HL-60 (cell line): Measurements from ENCODE around the gene MORC3.

Source experiments
- DNase-seq, 2 experiments: peaks; one replicate each; pipeline ENCODE4 v3.0.0-alpha.2; 2010 to 2020; ENCODE audit warnings: low read depth in 1 of 2, low spot score in 1 of 2
- H3K27ac ChIP-seq: fragments of 250-450 bp; sonication (Bioruptor Pico); replicated peaks from 2 replicates; pipeline ENCODE4 v1.5.1; 2020; ENCODE audit warnings: mild to moderate bottlenecking, moderate library complexity
- H3K27me3 ChIP-seq: fragments of 250-450 bp; sonication (Bioruptor Pico); 2 replicates; pipeline ENCODE4 v1.5.1; 2021; ENCODE audit warnings: mild to moderate bottlenecking, moderate library complexity; ENCODE audit not compliant: insufficient read depth, poor library complexity, severe bottlenecking
- H3K4me3 ChIP-seq: replicated peaks from 2 replicates; pipeline ENCODE4 v1.5.1; 2011; ENCODE audit warnings: mild to moderate bottlenecking, control low read depth, low read length; ENCODE audit not compliant: insufficient read depth
- GABPA ChIP-seq: IDR thresholded peaks from 2 replicates; pipeline ENCODE4 v1.6.1; 2012; ENCODE audit warnings: low read depth
- POLR2AphosphoS5 ChIP-seq: IDR thresholded peaks from 2 replicates; pipeline ENCODE4 v1.6.1; 2012; ENCODE audit warnings: low read depth
- SPI1 ChIP-seq: IDR thresholded peaks from 2 replicates; pipeline ENCODE4 v1.6.1; 2012; ENCODE audit warnings: low read depth, mild to moderate bottlenecking, borderline replicate concordance
- TF ChIP-seq, protein P1 (sequence below): IDR thresholded peaks from one replicate; pipeline ENCODE4 v1.5.1; 2011; ENCODE audit warnings: low read length, control low read depth, inconsistent platforms; ENCODE audit not compliant: insufficient read depth
- TF ChIP-seq, protein P2 (sequence below): IDR thresholded peaks from 2 replicates; pipeline ENCODE4 v1.6.1; 2012; ENCODE audit warnings: low read depth; ENCODE audit not compliant: insufficient replicate concordance

Gene MORC3

DNA sequence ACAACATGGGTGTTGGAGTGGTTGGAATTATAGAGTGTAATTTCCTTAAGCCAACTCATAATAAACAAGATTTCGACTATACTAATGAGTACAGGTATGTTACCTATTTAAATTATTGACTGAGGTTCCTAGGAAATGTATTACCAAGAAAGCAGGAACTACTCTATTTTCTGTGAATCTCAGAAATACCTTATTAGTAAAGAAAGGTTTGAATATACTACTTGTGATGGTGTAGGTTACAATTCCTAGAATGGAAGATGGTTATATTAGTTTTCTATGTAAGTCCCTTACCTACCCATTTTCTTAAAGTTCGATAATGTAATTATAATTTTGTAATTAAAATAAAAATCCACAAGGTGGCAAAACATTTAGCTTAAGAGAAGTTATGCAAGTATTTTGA, 29.3 kb downstream of the MORC3 start:
- no peak for TF ChIP-seq SPI1
- TF ChIP-seq, protein P1, sequence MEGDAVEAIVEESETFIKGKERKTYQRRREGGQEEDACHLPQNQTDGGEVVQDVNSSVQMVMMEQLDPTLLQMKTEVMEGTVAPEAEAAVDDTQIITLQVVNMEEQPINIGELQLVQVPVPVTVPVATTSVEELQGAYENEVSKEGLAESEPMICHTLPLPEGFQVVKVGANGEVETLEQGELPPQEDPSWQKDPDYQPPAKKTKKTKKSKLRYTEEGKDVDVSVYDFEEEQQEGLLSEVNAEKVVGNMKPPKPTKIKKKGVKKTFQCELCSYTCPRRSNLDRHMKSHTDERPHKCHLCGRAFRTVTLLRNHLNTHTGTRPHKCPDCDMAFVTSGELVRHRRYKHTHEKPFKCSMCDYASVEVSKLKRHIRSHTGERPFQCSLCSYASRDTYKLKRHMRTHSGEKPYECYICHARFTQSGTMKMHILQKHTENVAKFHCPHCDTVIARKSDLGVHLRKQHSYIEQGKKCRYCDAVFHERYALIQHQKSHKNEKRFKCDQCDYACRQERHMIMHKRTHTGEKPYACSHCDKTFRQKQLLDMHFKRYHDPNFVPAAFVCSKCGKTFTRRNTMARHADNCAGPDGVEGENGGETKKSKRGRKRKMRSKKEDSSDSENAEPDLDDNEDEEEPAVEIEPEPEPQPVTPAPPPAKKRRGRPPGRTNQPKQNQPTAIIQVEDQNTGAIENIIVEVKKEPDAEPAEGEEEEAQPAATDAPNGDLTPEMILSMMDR: no peak
- TF ChIP-seq POLR2AphosphoS5: no peak
- no peak for TF ChIP-seq GABPA
- TF ChIP-seq, protein P2, sequence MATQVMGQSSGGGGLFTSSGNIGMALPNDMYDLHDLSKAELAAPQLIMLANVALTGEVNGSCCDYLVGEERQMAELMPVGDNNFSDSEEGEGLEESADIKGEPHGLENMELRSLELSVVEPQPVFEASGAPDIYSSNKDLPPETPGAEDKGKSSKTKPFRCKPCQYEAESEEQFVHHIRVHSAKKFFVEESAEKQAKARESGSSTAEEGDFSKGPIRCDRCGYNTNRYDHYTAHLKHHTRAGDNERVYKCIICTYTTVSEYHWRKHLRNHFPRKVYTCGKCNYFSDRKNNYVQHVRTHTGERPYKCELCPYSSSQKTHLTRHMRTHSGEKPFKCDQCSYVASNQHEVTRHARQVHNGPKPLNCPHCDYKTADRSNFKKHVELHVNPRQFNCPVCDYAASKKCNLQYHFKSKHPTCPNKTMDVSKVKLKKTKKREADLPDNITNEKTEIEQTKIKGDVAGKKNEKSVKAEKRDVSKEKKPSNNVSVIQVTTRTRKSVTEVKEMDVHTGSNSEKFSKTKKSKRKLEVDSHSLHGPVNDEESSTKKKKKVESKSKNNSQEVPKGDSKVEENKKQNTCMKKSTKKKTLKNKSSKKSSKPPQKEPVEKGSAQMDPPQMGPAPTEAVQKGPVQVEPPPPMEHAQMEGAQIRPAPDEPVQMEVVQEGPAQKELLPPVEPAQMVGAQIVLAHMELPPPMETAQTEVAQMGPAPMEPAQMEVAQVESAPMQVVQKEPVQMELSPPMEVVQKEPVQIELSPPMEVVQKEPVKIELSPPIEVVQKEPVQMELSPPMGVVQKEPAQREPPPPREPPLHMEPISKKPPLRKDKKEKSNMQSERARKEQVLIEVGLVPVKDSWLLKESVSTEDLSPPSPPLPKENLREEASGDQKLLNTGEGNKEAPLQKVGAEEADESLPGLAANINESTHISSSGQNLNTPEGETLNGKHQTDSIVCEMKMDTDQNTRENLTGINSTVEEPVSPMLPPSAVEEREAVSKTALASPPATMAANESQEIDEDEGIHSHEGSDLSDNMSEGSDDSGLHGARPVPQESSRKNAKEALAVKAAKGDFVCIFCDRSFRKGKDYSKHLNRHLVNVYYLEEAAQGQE: no peak

DNA sequence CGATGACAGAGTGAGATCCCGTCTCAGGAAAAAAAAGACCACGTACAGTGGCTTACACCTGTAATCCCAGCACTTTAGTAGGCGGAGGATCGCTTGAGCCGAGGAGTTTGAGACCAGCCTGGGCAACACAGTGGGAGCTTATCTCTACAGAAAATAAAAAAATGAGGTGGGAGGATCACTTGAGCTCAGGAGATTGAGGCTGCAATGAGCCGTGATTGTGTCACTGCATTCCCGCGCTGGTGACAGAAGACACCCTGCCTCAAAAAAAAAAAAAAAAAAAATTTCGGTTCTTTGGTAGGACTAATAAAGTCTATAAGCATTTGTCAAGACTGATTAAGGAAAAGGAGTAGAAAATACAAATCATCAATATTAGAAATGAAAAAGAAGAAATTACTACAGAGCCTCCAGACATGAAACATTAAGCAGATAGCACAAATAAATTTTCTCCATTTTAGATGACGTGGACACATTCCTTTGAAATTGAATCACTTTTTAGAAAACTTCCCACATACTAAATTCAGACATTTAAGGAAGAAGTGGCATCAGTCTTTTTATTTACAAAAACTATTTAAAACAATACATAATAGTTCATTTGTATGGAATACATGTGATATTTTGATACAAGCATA, 30.4 kb downstream of the MORC3 start:
- no peak overlapping the region for H3K4me3 ChIP-seq
- H3K27ac ChIP-seq: no peak overlapping the region
- no peaks in the 10 kb centered on the region for H3K27me3 ChIP-seq
- TF ChIP-seq, protein P2: no peak
- TF ChIP-seq GABPA: no peak
- TF ChIP-seq POLR2AphosphoS5: no peak
- TF ChIP-seq, protein P1: no peak
- no peak for TF ChIP-seq SPI1
- no peak for DNase-seq

More for the DNA sequence above, 29.3 kb downstream of the MORC3 start:
- Histone ChIP-seq H3K27ac (no peak overlapping the region), H3K4me3 (no peak overlapping the region), H3K27me3 (no peaks in the 10 kb centered on the region)
- DNase-seq: no peak

DNA sequence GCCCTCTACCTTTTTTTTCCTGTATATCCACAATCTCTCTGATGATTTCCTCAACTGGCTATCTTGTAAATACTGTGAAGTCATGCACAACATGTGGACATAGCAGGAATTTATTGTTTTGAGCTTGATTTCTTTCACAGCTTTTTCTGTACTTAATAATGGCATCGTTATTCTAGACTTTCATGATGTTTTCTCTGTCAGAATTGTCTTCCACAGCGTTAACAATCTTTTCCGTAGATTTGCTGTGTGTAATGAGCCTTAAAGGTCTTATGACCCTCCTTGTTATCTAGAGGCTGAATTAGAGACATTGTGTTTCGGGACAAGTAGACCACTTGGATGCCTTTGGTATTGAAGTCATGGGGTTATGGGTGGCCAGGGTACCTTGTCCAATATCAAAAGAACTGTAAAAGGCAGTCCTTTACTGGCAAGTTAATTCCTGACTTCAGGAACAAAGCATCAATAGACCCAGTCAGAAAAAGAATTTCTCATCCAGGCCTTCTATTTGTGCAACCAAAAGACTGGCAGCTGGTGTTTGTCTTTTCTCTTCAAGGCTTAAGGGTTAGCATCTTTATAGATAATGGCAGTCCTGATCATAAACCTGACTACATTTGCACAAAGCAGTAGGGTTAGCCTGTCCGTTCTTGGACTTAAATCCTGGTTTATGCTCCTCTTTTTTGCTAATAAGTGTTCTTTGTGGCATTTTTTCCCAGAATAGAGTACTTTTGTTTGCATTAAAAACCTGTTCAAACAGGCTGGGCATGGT, 35.1 kb downstream of the MORC3 start:
- DNase-seq: no peak
- H3K4me3 ChIP-seq: no peak overlapping the region
- no peaks in the 10 kb centered on the region for H3K27me3 ChIP-seq
- TF ChIP-seq, protein P1: no peak
- TF ChIP-seq SPI1 (no peak), POLR2AphosphoS5 (no peak), GABPA (no peak)
- TF ChIP-seq, protein P2: no peak
- no peak overlapping the region for H3K27ac ChIP-seq
